ENCODE measurements around the gene UCK1.
"Not testable (repeated sequence)": the region's sequence is repeated elsewhere in the genome, so short reads cannot be mapped to it uniquely, and the experiment has no call there.

Gene UCK1

DNA sequence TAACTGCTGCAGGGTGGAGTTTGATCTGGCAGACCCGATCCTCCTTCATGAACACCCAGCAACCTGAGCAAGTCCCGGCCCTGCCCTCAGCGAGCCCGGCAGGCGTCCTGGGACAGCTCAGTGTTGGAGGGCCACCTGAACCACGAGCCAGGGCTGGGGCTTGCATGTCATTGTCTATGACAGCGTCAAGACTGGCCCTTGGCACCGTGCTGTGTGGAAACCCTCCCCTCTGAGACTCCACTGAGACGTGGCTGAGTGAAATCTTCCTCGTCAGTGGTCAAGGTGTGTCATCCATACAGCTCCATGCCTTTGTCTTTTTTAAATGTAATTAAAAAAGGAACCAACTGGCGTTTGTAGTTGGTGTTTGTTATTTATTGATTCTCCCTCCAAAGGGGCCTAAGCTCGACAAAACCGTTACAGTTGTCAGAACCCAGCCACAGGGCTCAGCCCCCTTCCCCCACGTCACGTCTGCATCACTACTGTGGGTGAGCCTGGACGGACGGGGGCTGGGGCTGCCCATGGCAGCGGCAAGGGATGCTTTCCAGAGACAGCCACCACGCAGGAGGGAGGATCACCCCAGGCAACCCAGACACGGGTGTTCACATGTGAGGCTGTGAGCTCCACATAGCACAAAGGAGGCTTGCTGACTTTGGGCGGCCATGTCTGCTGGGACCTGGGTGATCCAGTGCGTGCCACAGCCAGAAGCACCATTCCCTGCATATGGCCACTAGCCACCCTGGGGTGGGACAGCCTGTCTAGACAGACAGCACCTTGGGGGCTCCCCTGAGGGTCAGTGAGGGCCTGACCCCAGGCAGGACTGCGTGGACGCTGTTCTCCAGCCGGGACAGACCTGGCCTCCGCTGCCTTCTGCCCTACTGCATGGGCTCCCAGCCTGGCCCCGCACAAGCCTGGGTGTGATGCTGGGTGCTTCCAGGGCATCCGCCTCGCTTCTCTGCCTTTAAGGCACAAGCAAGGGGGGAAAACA, 7.3 kb downstream of the UCK1 start:
- DNase-seq = no peak

DNA sequence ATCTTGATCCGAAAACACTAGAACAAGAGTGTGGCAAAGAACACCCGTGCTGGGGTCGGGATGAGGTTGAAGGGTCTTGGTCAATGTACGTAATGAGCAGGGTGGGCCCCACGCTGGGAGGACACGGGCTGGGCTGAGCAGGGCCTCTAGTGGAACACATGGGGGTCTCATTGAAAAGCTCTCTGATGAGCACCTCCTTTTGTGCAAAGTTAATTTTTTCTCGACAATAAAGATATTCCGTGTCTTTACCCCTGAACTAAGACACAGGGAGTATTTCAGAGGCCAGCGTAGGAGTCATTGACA, 8.0 kb downstream of the UCK1 start:
- no peak for DNase-seq

DNA sequence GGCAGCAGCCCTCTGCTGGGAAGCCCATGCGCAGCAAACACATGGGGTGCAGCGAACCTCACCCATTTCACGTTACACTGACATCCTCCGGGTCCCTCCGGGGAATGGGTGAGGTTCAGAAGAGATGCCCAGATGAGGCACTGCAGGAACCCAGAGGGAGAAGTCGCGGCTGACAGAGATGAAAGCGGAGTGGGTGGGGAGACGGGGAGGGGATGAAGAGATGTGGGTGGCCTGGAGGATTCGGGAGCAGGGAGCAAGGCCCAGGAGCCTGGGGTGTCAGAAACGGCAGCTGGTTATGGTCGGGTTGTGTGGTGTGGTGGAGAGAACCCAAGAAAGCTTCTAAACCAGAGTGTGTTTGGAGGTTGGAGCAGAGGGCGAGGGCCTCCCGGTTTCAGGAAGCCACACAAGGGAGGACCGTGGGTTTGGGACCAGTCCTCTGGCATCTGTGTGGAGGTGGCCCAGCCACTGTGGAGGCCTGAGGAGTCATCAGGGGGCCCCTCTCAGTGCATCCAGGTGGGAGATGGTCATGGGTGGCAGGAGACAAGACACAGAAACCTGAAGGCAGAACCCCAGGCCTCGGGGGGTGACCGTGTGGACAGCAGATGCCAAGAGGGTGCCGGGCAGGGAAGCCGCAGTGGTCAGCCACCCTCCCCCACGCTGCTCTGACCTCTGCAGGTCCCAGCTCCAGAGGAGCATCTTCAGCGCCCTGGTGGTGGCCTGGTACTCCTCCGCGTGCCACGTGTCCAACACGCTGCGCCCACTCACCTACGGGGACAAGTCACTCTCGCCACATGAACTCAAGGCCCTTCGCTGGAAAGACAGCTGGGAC, 8.6 kb downstream of the UCK1 start:
- no peak for DNase-seq

DNA sequence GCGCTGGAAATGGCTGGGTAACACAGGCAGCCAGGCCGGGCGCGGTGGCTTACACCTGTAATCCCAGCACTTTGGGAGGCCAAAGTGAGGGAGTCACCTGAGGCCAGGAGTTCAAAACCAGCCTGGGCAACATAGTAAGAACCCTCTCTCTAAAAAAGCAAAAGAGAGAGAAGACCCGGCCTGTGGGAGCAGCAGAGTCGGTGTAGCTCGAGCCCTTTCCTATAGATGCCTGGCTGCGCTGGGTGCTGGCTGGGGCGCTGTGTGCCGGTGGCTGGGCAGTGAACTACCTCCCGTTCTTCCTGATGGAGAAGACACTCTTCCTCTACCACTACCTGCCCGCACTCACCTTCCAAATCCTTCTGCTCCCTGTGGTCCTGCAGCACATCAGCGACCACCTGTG, 9.2 kb downstream of the UCK1 start:
- no peak for DNase-seq

DNA sequence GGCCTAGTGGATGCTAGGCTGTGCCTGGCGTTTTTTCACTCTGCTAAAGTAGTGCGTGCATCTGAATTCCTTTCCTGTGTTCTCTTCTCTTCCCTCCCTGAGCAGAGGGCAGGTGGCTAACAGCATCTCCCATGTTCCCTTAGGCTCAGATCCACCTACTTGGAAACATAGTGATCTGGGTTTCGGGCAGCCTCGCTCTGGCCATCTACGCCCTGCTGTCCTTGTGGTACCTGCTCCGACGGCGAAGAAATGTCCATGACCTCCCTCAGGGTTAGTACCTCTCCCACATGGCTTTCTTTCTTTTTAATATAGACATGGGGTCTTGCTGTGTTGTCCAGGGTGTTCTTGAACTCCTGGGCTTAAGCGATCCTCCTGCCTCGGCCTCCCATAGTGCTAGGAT, 9.9 kb downstream of the UCK1 start:
- DNase-seq = no peak

DNA sequence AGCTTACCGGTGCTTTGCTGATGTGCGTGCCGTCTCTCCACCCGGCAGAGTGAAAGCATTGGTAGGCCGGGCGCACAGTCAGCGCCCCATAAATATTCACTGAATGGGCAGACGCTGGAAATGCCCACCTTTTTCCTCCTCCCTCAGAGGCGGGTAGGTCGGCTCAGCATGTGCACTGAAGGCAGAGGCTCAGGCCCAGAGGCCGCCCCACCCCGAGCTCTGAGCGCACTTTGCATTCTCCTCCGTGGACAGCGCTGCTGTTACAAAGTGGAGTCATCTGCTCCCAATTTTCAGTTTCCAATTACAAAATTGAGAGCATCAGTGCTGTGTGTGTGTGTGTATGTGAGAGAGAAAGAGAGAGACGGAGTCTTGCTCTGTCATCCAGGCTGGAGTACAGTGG, 10.6 kb downstream of the UCK1 start:
- no peak for DNase-seq

DNA sequence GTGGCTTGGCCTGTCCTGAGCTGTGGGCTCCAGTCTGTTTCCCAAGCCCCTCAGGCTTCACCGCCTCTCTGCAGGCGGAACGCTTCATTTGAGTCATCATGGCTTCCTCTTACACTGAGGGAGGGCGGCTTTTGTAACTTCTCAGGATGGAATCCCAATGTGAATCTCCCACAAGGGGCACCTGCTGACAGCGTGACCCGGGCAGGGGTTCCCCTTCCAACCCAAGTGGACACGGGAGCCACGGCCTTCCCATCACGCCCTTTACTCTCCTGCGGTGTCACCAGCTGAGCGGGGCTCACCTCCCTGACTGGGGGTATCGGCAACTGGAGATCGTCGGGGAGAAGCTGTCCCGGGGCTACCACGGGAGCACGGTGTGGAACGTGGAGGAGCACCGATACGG, 12.5 kb downstream of the UCK1 start:
- DNase-seq = no peak

DNA sequence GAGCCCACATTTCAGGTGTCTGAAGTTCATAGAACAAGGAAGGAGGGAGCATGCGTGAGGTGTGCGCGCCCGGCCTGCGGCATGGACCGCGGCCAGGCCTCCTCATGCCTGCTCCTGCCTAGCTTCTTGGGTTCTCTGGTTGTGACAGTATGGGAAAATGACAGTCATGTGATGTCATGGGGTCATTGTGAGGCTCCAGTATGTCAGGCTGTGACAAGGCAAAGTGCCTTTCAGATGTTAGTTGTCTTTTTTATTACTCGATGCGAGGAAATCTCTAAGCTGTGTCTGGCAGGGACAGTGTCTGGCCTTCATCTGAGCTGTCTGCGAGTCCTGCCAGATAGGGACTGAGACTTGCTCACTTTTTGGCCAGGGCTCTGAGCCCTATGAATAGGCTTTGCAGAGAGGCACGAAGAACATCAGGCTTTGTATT, 13.3 kb downstream of the UCK1 start:
- DNase-seq = no peak

DNA sequence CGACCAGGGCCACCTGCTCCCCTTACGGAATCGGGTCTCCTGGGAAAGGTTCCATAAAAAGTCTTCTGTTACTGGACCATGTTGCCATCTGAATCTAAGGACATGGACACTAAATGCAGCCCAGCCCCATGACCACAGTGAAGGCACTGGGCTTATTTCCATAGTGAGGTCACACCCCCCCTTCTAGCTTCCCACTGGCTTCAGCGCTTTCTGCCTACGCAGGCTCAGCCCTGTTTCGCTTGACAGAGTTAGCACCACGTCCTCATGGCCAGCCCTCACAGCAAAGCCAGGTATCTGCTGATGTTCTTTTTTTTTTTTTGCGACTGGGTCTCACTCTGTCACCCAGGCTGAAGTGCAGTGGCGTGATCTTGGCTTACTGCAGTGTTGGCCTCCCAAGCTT, 14.1 kb downstream of the UCK1 start:
- DNase-seq = no peak

DNA sequence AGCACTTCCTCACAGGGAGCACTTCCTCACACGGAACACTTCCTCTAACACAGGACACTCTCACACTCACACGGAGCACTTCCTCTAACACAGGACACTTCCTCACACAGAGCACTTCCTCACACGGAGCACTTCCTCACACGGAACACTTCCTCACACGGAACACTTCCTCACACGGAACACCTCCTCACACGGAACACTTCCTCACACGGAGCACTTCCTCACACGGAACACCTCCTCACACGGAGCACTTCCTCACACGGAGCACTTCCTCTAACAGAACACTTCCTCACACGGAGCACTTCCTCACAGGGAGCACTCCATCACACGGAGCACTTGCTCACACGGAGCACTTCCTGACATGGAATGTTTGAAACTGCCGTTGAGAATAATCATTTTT, 15.0 kb downstream of the UCK1 start:
- DNase-seq = no peak

DNA sequence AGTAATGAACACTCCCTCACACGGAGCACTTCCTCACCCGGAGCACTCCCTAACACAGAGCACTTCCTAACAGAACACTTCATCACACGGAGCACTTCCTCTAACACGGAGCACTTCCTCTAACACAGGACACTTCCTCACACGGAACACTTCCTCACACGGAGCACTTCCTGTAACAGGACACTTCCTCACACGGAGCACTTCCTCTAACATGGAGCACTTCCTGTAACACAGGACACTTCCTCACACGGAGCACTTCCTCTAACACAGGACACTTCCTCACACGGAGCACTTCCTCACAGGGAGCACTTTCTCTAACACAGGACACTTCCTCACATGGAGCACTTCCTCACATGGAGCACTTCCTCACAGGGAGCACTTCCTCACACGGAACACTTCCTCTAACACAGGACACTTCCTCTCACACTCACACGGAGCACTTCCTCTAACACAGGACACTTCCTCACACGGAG, 15.5 kb downstream of the UCK1 start:
- DNase-seq = not testable (repeated sequence)

DNA sequence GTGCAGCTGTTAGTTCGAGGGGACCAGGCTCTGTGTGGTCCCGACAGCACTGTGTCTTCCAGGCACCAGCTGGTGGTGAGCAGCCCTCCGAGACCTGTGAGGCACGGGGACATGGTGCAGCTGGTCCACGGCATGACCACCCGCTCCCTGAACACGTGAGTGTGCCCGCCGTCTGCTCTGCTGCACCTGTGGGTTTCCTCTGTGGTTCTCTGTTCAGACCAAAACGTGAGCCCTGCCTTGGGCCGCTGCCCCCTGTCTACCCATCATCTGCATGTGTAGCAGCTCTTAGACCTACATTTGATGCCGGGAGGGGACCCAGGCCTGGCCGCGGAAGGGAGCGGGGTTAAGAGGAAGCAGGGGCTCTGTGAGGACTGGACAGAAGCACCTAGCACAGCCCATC, 17.9 kb downstream of the UCK1 start:
- DNase-seq = no peak

DNA sequence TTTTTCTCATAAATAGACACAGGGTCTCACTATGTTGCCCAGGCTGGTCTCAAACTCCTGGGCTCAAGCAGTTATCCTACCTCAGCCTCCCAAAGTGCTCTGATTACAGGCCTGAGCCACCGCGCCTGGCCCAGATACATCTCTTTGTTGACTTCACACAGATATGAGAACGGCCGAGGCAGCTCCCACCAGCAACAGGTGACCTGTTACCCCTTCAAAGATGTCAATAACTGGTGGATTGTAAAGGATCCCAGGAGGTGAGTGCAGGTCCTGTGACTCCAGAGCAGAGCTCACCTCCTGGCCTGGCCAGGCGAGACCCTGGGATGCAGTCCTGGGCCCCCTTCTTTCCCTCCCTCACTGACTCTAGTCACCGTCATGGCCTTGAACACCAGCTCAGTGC, 19.2 kb downstream of the UCK1 start:
- no peak for DNase-seq

DNA sequence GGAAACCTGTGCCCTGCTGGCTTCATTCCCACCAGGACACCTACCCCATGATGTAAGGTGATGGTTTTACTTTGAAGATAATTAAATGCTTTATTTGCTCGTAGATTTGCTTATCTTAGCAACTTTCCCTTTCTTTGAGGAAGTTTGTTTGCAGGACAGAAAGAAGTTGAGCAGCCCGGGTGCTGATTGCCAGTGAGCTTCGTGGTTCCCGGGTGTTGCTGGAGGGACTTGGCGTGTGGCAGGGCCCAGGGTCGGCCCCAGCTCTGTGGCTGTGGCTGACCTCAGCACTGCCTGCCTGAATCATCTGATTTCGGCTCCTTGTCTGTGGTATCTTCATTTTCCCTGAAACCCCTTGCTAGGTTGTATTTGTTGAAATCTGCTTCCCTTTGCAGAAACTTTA, 19.6 kb downstream of the UCK1 start:
- DNase-seq = no peak

DNA sequence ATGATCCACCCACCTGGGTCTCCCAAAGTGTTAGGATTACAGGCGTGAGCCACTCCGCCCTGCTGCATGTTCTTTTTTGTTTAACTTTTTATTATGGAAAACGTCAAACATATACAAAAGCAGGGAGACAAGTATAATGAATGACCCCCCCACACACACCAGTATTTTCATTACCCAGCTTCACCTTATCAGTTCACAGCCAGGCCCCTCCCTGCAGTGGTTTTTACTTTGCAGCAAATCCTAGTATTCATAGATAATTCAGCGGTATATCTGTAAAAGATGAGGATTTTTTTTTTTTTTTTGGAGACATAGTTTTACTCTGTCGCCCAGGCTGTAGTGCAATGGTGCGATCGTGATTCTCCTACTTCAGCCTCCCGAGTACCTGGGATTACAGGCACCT, 26.1 kb downstream of the UCK1 start:
- DNase-seq = no peak

DNA sequence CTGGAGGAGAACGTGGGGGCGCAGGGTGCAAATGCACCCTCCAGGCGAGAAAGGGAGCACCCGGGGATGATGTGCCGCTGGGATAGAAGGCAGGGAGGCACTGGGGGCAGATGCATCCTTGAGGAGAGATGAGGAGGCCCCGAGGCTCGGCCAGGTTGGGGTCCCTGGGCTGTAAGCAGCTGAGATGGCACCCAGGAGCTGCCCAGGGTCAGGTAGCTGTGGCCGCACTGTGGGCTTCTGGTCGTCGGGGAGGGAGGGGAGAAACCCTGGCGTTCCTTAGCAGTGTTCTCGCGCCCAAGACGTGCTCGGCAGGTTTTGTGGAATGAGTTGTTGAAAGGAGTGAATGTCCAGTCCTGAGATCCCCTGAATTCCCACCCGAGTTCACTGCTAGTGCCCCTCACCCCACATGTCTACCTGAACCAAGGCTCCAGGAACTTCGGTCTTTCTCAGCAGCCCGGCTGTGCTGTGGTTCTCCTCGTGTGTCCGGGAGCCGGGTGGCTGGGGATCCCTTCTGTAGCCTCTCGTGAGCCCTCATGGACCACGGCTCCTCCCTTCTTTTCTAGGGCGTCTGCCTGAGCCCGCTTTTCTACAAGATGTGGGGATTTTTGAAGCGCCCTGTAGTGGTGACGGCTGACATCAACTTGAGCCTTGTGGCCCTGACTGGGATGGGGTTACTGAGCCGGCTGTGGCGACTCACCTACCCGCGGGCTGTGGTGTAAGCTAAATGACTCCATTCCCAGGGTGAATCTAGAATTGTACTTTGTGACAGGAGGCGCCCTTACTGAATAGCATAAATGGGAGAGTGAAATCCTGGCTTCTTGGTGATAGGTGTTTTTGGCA, 27.2 kb downstream of the UCK1 start:
- DNase-seq = no peak

DNA sequence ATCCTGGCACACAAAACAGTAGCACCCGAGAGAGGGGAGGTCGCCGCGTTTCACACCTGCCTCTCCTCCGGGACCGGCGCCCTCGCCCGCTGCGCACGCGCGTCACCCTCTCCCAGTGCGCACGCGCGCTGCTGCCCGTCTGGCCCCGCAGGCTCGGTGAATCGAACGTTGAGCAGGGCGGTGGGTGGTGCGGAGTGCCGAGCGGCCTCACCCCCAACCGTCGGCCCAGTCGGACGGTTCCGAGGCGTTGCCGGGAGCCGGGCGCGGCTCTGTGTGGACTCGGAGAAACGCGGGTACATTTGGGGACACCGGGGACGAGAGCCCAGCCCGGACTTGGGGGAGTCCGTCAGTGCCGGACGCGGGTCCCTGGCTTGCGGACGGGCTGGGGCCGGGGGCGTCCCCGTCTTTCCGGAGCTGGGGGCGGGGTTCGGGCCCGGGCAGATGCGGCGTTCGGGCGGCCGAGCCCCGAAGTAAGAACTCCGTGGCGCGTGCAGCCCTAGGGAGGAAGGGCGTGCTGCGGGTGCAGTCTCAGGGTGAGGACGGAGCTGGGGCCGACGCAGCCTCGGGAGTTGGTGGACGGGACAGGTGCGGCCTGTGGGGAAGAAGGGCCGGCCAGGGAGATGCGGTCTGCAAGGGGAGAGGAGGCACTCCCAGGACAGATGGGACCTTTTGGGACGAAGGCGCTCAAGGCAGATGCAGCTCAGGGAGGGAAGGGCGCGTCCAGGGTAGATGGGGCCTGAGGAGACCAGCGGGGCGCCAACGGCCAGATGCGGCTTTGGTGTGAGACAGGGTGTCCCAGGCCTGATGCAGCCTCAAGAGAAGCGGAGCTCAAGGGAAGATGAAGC, 28.1 kb downstream of the UCK1 start, which contains the start of gene POMT1:
POMT1 (plus strand) TSS at position 138 of the 845 bp plus-strand sequence. CDS start 1,301 bp downstream, outside the sequence.
- peak; percentile 83 for DNase-seq

DNA sequence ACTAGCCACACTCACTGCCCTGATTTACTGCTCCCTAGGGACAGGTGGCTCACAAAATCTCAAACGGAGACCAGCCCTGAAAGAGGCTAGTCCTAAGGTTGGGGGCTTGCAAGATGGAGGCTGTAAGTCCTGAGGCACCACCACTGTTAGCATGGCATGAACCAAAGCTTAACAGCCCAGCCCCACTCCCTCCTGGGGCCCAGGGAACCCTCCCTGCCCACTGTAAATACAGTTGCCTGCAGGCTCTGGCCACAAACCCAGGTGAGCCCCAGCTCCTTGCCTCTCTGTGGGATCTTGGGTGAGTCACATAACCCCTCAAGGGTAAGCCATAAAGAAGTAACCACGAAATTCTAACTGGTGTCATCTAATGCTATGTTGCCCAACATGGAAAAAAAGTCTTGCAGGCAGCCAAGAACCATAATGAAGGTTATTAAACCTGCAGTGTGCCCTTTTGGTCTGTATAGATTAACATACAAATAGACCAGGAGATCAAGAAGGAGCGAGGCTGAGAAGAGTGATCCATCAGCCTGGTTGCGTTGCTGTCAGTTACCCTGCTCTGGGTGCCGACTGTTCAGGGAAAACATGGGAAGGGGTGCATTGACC, 30.0 kb downstream of the UCK1 start:
- DNase-seq = no peak

DNA sequence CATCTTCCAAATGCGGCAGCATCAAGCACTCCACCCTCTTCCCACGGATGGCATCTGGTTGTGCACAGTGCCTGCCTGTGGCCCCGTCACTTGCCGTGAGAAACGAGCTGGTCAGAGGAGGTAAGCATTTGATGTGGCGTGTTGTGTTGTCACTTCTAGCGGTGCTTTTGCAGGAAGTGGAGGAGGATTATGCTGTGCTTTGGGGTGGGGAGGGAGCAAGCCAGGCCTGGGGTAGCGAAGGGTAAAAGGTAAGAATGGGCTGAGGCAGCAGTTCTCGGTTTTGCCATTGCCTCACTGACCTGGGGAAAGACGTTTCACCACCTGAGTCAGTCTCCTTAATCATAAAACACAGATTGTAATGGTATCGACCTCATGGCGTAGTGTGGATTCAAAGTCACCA, 30.7 kb downstream of the UCK1 start:
- DNase-seq = no peak

DNA sequence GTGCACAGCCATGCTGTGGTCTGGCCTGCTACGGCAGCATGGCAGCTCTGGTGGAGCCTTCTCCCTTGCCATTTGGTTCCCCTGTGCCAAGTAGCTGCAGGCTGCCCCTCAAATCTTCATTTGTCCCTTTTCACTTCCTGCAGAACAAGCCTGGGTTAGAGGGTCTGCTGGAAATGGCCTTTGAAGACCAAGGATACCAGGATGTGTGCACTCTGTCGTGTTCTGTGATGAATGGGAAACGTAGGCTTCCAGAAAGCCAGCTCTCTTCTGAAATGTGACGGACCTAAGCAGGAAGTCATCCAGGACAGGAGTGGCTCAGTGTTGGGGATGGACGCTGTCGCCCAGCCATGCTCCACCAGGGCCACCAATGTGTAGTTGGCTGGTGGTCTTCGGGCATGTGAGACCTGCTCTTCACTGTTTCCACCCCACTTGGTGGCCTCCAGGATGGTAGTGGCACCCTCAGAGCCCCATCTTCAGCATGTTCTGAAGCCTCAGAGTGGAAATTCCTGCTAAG, 31.8 kb downstream of the UCK1 start:
- DNase-seq = no peak

DNA sequence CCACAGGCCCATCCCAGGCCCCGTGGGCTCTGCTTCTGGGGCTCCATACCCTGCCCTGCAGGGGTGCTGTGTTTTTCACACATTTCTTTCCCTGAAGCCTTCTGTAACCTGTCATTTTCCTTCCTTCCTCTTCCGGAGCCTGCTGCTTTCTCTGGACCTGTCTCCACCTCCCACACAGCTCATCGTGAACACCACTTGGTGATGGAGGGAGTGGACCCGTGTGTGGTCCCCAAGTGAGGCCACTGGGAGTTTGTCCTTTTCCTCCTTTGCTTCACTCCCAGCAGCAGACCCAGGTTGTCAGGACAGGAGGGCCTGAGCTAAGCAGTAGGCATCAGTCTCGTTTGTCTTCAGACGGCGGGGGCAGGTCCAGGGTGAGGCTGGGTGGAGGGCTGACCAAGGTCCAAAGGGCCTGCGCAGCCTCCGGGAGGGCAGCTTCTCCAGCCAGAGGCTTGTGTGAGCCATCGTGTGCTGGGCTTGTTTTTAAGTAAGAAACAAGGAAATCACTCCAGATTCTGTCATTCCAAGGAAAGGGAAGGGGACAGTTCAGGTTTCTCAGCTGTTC, 34.1 kb downstream of the UCK1 start:
- DNase-seq = no peak
